SKM-1 (cell line): ENCODE data around the gene GBP2.

Experiments
- DNase-seq: peaks from one replicate; lab custom pipeline; 2025; ENCODE audit not compliant: unreplicated experiment; lab: John Stamatoyannopoulos, UW

Gene GBP2

GRCh38 chr1:89068291-89068690, 57.6 kb downstream of the GBP2 start:
- DNase-seq, result no peak

GRCh38 chr1:89065079-89065868, 60.6 kb downstream of the GBP2 start, which contains the start of gene GBP1:
Gene GBP1, minus strand, starts transcription at chr1:89065208. Its CDS starts 1,974 bp downstream, at chr1:89063234.
- no peak for DNase-seq

- no peak for DNase-seq
These were observed 61.3 kb downstream of the GBP2 start for GRCh38 chr1:89064632-89065031.

- no peak for DNase-seq
These were observed 62.8 kb downstream of the GBP2 start for GRCh38 chr1:89063094-89063493.

GRCh38 chr1:89060091-89060490, 65.8 kb downstream of the GBP2 start:
- DNase-seq, result no peak
